Osteocyte (in vitro differentiated cells): Measurements from ENCODE around the gene KRTAP2-3. TPM values are rescaled to one million over a fixed set of nuclear protein-coding genes. Genes with fewer than 3 reads are reported as not detected.

Experiments
- DNase-seq: peaks from one replicate; pipeline ENCODE4 v3.0.0; 2021; ENCODE audit warnings: mixed read lengths; ENCODE audit not compliant: unreplicated experiment; ENCODE audit errors: extremely low spot score
- H3K27ac Mint-ChIP-seq: one replicate; pipeline ENCODE4 v1.8.0; 2021; ENCODE audit warnings: mild to moderate bottlenecking, mixed read lengths; ENCODE audit not compliant: unreplicated experiment
- H3K27me3 Mint-ChIP-seq: one replicate; pipeline ENCODE4 v1.8.0; 2021; ENCODE audit warnings: mixed read lengths; ENCODE audit not compliant: unreplicated experiment
- H3K36me3 Mint-ChIP-seq: one replicate; pipeline ENCODE4 v1.8.0; 2021; ENCODE audit warnings: mixed read lengths; ENCODE audit not compliant: unreplicated experiment
- H3K4me1 Mint-ChIP-seq: one replicate; pipeline ENCODE4 v1.8.0; 2021; ENCODE audit warnings: mixed read lengths; ENCODE audit not compliant: unreplicated experiment
- H3K4me3 Mint-ChIP-seq: one replicate; pipeline ENCODE4 v1.8.0; 2021; ENCODE audit warnings: mild to moderate bottlenecking, moderate library complexity, mixed read lengths; ENCODE audit not compliant: unreplicated experiment
- H3K9me3 Mint-ChIP-seq: one replicate; pipeline ENCODE4 v1.8.0; 2021; ENCODE audit warnings: mixed read lengths; ENCODE audit not compliant: unreplicated experiment
- total RNA-seq: library from RNA; stranded (reverse); gene quantifications from 2 replicates; pipeline ENCODE4 v1.2.1, GENCODE V29; 2021
- TF ChIP-seq, protein P1 (sequence below): fragments of 200-600 bp; sonication (generic); IDR thresholded peaks from 2 replicates; pipeline ENCODE4 v1.5.0; 2021; ENCODE audit warnings: antibody characterized with exemption, mild to moderate bottlenecking, moderate library complexity

Gene KRTAP2-3
- total RNA-seq, 1 donor from 2014 or later: not detected

GRCh38 chr17:41010441-41010840 lies 49.5 kb downstream of the KRTAP2-3 start:
- DNase-seq: no peak
- TF ChIP-seq, protein P1, sequence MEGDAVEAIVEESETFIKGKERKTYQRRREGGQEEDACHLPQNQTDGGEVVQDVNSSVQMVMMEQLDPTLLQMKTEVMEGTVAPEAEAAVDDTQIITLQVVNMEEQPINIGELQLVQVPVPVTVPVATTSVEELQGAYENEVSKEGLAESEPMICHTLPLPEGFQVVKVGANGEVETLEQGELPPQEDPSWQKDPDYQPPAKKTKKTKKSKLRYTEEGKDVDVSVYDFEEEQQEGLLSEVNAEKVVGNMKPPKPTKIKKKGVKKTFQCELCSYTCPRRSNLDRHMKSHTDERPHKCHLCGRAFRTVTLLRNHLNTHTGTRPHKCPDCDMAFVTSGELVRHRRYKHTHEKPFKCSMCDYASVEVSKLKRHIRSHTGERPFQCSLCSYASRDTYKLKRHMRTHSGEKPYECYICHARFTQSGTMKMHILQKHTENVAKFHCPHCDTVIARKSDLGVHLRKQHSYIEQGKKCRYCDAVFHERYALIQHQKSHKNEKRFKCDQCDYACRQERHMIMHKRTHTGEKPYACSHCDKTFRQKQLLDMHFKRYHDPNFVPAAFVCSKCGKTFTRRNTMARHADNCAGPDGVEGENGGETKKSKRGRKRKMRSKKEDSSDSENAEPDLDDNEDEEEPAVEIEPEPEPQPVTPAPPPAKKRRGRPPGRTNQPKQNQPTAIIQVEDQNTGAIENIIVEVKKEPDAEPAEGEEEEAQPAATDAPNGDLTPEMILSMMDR: no peak

GRCh38 chr17:41009936-41010335 lies 50.0 kb downstream of the KRTAP2-3 start:
- no peak for DNase-seq
- Mint-ChIP-seq H3K27ac (no peak overlapping the region), H3K4me1 (peaks cover 4% of the 10 kb centered on the region), H3K4me3 (no peak overlapping the region), H3K9me3 (no peaks in the 10 kb centered on the region), H3K36me3 (no peaks in the 10 kb centered on the region), H3K27me3 (no peaks in the 10 kb centered on the region)
- TF ChIP-seq, protein P1: no peak

More at GRCh38 chr17:41010441-41010840, 49.5 kb downstream of the KRTAP2-3 start:
- Mint-ChIP-seq H3K4me3 (no peak overlapping the region), H3K27ac (no peak overlapping the region), H3K4me1 (peaks cover 4% of the 10 kb centered on the region), H3K27me3 (no peaks in the 10 kb centered on the region), H3K9me3 (no peaks in the 10 kb centered on the region), H3K36me3 (no peaks in the 10 kb centered on the region)

DNA sequence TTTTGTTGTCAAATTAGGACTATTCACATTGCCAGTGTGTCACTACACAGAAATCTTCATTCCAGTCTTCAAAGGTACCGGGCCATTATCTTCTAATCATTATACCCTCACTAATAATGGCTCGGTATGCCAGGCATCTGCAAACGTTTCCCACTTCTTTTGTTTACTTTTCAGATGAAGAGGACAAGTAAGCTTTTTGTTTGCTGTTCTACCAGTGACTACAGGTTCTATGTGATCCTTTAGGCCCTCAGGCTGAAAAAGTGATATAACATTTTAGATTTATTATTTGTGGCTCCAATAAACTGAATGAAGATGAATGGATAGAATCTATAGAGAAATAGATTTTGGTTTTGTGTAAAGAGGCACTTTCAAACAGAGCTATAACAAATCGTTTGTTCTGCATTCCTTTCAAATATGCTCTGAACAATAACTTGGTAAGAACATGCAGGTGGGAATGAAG lies 50.6 kb downstream of the KRTAP2-3 start:
- peaks cover 4% of the 10 kb centered on the region for H3K4me1 Mint-ChIP-seq
- no peak for DNase-seq
- no peaks in the 10 kb centered on the region for H3K9me3 Mint-ChIP-seq
- no peak overlapping the region for H3K27ac Mint-ChIP-seq
- H3K27me3 Mint-ChIP-seq: no peaks in the 10 kb centered on the region
- TF ChIP-seq, protein P1: no peak
- no peak overlapping the region for H3K4me3 Mint-ChIP-seq
- H3K36me3 Mint-ChIP-seq: no peaks in the 10 kb centered on the region

Other genes starting within 250 kb of the KRTAP2-3 start
- gene KRT10, start 237.5 kb downstream of the KRTAP2-3 start, total RNA-seq: 46.5 and 49.0 TPM in 2 replicates
- gene KRT12, start 192.9 kb downstream of the KRTAP2-3 start, total RNA-seq: not detected in 2 replicates
- not detected in 2 replicates for gene KRT20, start 174.9 kb downstream of the KRTAP2-3 start, total RNA-seq
- not detected in 2 replicates for gene KRT23, start 122.5 kb downstream of the KRTAP2-3 start, total RNA-seq
- gene KRT39, start 93.2 kb downstream of the KRTAP2-3 start, total RNA-seq: not detected in 2 replicates
- gene KRT40, start 75.8 kb downstream of the KRTAP2-3 start, total RNA-seq: not detected in 2 replicates
- not detected in 2 replicates for gene KRTAP3-3, start 66.0 kb downstream of the KRTAP2-3 start, total RNA-seq
- gene KRTAP3-2, start 60.2 kb downstream of the KRTAP2-3 start, total RNA-seq: not detected in 2 replicates
- gene KRTAP3-1, start 51.0 kb downstream of the KRTAP2-3 start, total RNA-seq: not detected in 2 replicates
- gene KRTAP1-5, start 32.9 kb downstream of the KRTAP2-3 start, total RNA-seq: not detected in 2 replicates
- gene KRTAP1-4, start 29.9 kb downstream of the KRTAP2-3 start, total RNA-seq: not detected in 2 replicates
- not detected in 2 replicates for gene KRTAP1-3, start 25.2 kb downstream of the KRTAP2-3 start, total RNA-seq
- not detected in 2 replicates for gene KRTAP1-1, start 18.7 kb downstream of the KRTAP2-3 start, total RNA-seq
- not detected in 2 replicates for gene KRTAP2-1, start 12.8 kb downstream of the KRTAP2-3 start, total RNA-seq
- not detected in 2 replicates for gene KRTAP2-2, start 4.9 kb downstream of the KRTAP2-3 start, total RNA-seq
- gene KRTAP2-4, start 5.8 kb upstream of the KRTAP2-3 start, total RNA-seq: not detected in 2 replicates
- gene KRTAP4-7, start 24.0 kb upstream of the KRTAP2-3 start, total RNA-seq: not detected in 2 replicates
- gene KRTAP4-8, start 38.0 kb upstream of the KRTAP2-3 start, total RNA-seq: not detected in 2 replicates
- not detected in 2 replicates for gene KRTAP4-16, start 42.1 kb upstream of the KRTAP2-3 start, total RNA-seq
- gene KRTAP4-9, start 45.3 kb upstream of the KRTAP2-3 start, total RNA-seq: not detected in 2 replicates
- not detected in 2 replicates for gene KRTAP4-11, start 58.3 kb upstream of the KRTAP2-3 start, total RNA-seq
- not detected in 2 replicates for gene KRTAP4-12, start 64.1 kb upstream of the KRTAP2-3 start, total RNA-seq
- gene KRTAP4-6, start 80.4 kb upstream of the KRTAP2-3 start, total RNA-seq: not detected in 2 replicates
- not detected in 2 replicates for gene KRTAP4-5, start 89.7 kb upstream of the KRTAP2-3 start, total RNA-seq
- not detected in 2 replicates for gene KRTAP4-4, start 100.6 kb upstream of the KRTAP2-3 start, total RNA-seq
- not detected in 2 replicates for gene KRTAP4-3, start 108.1 kb upstream of the KRTAP2-3 start, total RNA-seq
- gene KRTAP4-2, start 118.1 kb upstream of the KRTAP2-3 start, total RNA-seq: not detected in 2 replicates
- not detected in 2 replicates for gene KRTAP4-1, start 124.8 kb upstream of the KRTAP2-3 start, total RNA-seq
- not detected in 2 replicates for gene KRTAP9-1, start 129.8 kb upstream of the KRTAP2-3 start, total RNA-seq
- gene KRTAP9-2, start 166.5 kb upstream of the KRTAP2-3 start, total RNA-seq: not detected in 2 replicates
- not detected in 2 replicates for gene KRTAP9-3, start 172.3 kb upstream of the KRTAP2-3 start, total RNA-seq
- not detected in 2 replicates for gene KRTAP9-8, start 177.9 kb upstream of the KRTAP2-3 start, total RNA-seq
- not detected in 2 replicates for gene KRTAP9-4, start 189.6 kb upstream of the KRTAP2-3 start, total RNA-seq
- not detected in 2 replicates for gene KRTAP9-9, start 195.3 kb upstream of the KRTAP2-3 start, total RNA-seq
- not detected in 2 replicates for gene KRTAP9-6, start 205.3 kb upstream of the KRTAP2-3 start, total RNA-seq
- gene KRTAP9-7, start 215.6 kb upstream of the KRTAP2-3 start, total RNA-seq: not detected in 2 replicates
- not detected in 2 replicates for gene KRTAP29-1, start 242.7 kb upstream of the KRTAP2-3 start, total RNA-seq
- gene KRTAP16-1, start 249.2 kb upstream of the KRTAP2-3 start, total RNA-seq: not detected in 2 replicates